HG03565 (cell line): ENCODE data around the gene USP48.
"Not testable (repeated sequence)": the region's sequence is repeated elsewhere in the genome, so short reads cannot be mapped to it uniquely, and the experiment has no call there.

ENCODE experiments used
- ATAC-seq: cut with Tn5 transposase; IDR thresholded peaks from one replicate; pipeline ENCODE4 v1.9.1; 2021; ENCODE audit warnings: mild to moderate bottlenecking, moderate library complexity; ENCODE audit not compliant: unreplicated experiment

USP48 gene

GRCh38 chr1:21702780-21703179, 80.2 kb downstream of the USP48 start:
- no peak for ATAC-seq

- no peak for ATAC-seq
Observed at GRCh38 chr1:21701401-21701800, 81.5 kb downstream of the USP48 start.

GRCh38 chr1:21700094-21700493, 82.9 kb downstream of the USP48 start:
- no peak for ATAC-seq

- no peak for ATAC-seq
Observed at GRCh38 chr1:21696931-21697330, 86.0 kb downstream of the USP48 start.

- ATAC-seq = no peak
Observed at GRCh38 chr1:21693732-21694131, 89.2 kb downstream of the USP48 start.

- no peak for ATAC-seq
Observed at GRCh38 chr1:21691739-21692138, 91.2 kb downstream of the USP48 start.

GRCh38 chr1:21689661-21690372, 93.1 kb downstream of the USP48 start:
- no peak for ATAC-seq

GRCh38 chr1:21687081-21687529, 95.8 kb downstream of the USP48 start:
- no peak for ATAC-seq

GRCh38 chr1:21685946-21686678, 96.8 kb downstream of the USP48 start:
- no peak for ATAC-seq

GRCh38 chr1:21681426-21681825, 101.5 kb downstream of the USP48 start:
- ATAC-seq = no peak

GRCh38 chr1:21680918-21681317, 102.0 kb downstream of the USP48 start:
- no peak for ATAC-seq

- ATAC-seq = no peak
Observed at GRCh38 chr1:21680381-21680780, 102.6 kb downstream of the USP48 start.

- ATAC-seq = no peak
Observed at GRCh38 chr1:21677168-21677567, 105.8 kb downstream of the USP48 start.

- ATAC-seq = no peak
Observed at GRCh38 chr1:21674957-21675356, 108.0 kb downstream of the USP48 start.

GRCh38 chr1:21673853-21674252, 109.1 kb downstream of the USP48 start:
- not testable (repeated sequence) for ATAC-seq

GRCh38 chr1:21673277-21673780, 109.6 kb downstream of the USP48 start:
- ATAC-seq = no peak

- no peak for ATAC-seq
Observed at GRCh38 chr1:21672478-21673276, 110.3 kb downstream of the USP48 start.

- no peak for ATAC-seq
Observed at GRCh38 chr1:21671915-21672314, 111.0 kb downstream of the USP48 start.

GRCh38 chr1:21670956-21671902, 111.7 kb downstream of the USP48 start:
- ATAC-seq = no peak
